Frontal cortex (tissue), 4 donors: Measurements from ENCODE around the gene VSTM2L. TPM values are rescaled to one million over a fixed set of nuclear protein-coding genes. Genes with fewer than 3 reads are reported as not detected.
"Not testable (repeated sequence)": the region's sequence is repeated elsewhere in the genome, so short reads cannot be mapped to it uniquely, and the experiment has no call there.

ENCODE experiments used
- DNase-seq, 2 donors: peaks; one replicate each; pipeline ENCODE4 v3.0.0; 2012; ENCODE audit warnings: low spot score in 2 of 2
- FAIRE-seq: peaks from 2 replicates; lab custom pipeline; 2012; peaks lifted over from hg19 to GRCh38; lab: Jason Lieb, UNC
- total RNA-seq: library from RNA; depleted of rRNA; stranded (reverse); fragments of >200 nt; gene quantifications from one replicate; pipeline ENCODE4 v1.2.3, GENCODE V29; 2014
- donor health status: control.
- donor health status: control.
- donor health status: control.

Gene VSTM2L, protein sequence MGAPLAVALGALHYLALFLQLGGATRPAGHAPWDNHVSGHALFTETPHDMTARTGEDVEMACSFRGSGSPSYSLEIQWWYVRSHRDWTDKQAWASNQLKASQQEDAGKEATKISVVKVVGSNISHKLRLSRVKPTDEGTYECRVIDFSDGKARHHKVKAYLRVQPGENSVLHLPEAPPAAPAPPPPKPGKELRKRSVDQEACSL
- 201 TPM for total RNA-seq

- FAIRE-seq, result no peak
- peak; percentile 60 to 63 for DNase-seq
These were observed at the start of gene VSTM2L for GRCh38 chr20:37902504-37903313. TSS of gene VSTM2L (plus strand) at chr20:37903127. CDS start at chr20:37903351, 224 bp downstream.

DNA sequence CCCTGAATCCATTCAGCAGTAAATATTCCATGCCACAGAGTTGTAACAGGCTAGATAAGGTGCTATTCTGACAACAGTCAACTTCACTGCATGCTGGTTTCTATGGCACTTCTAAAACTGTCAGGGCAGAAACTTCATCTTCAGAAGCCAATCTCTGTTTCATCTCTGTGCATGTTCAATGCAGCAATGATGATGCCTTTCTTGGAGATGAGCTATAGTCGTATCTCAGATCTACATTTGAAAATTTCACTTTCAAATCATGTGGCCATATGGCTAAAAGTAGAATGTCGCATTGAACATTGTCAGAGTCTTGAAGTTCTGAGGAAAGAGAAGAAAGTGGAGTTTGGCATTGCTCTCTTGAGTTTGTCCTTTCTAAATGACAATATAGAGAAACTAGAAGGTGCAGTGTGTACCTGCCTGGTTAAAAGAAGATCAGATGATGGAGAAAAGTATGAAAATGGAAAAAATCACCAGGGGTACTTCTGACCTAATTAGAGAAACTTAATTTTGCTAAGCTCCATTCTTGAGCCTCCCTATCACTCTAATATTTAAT is 49.0 kb upstream of the VSTM2L start:
- FAIRE-seq (no peak), DNase-seq (no peak)

GRCh38 chr20:37856034-37856433 is 46.9 kb upstream of the VSTM2L start:
- not testable (repeated sequence) for FAIRE-seq, DNase-seq

GRCh38 chr20:37856932-37857660 is 45.8 kb upstream of the VSTM2L start:
- no peak for DNase-seq
- FAIRE-seq, result no peak

DNA sequence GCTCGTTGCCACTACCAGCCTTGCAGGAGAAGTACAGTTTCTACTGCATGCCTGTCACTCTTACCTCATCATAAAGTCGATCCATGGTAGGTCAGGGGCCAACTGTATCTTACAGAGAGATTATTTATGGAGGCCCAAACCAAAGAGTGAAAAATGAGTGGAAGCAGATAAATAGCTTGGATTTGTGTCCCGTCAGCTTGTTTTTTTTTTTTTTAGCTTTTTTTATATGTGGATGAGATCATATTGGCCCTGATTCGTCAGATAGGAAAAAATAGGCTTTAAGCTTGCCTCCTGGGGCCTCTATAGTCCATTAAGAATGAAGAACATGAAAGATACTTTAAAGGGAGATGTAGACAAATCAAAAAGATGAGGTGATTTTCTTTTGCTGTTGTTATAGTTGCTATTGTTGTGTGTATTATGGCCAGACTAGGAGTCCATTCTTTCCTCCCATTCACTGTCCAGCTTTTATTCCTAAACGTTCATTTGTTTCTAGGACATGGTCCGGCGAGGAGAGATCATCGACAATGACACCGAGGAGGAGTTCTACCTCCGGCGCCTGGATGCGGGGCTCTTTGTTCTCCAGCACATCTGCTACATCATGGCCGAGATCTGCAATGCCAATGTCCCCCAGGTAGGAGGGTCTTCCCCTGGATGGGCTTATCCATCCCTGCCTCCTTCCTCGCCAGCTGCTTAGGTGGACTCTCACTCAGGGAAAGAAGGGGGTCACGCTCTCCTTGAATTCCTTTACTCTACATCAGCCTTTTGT is 43.3 kb upstream of the VSTM2L start:
- FAIRE-seq (no peak), DNase-seq (no peak)

- no peak for DNase-seq
- FAIRE-seq, result no peak
These were observed 39.6 kb upstream of the VSTM2L start for GRCh38 chr20:37863289-37863688.

DNA sequence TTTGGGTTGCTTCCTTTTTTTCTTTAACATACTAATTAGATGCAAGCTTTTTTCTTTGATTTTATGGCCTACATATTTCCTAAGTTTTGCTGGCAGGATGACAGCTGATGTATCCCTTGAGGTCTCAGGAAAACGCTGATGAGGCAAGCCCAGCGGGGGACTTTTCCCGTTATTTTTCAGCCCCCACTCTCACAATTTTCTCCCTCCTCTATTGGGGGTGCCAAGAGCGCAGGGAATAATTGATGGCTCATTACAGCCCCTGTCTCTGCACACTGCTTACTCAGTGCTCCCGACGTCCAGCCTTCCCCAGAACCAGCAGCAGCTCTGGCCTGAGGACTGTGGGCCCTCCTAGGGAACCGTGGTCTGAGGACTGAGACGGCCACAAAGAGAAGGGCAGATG is 38.6 kb upstream of the VSTM2L start:
- FAIRE-seq (no peak), DNase-seq (no peak)

DNA sequence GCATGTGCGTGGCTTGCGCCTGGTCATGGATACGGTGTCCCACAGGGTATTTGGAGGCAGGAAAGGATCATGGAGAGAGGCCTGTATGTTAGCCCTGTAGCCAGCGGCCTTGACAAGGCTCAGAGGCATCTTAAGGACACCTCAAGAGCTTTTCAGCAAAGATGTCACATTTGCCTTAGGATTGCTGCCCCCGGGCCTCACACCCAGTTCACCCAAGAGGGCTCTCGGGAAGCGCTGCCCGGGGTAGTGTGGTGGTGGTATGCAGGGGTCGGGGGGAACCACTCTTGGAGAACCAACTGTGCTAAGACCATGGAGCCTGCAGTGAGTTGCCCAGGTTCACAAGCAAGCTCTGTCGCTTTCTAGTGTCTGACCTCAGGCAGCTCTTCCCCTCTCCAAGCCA is 36.9 kb upstream of the VSTM2L start:
- FAIRE-seq (no peak), DNase-seq (no peak)

- DNase-seq (no peak), FAIRE-seq (no peak)
These were observed 35.4 kb upstream of the VSTM2L start for GRCh38 chr20:37867289-37868195.

GRCh38 chr20:37868851-37869333 is 34.0 kb upstream of the VSTM2L start:
- no peak for DNase-seq
- no peak for FAIRE-seq

DNA sequence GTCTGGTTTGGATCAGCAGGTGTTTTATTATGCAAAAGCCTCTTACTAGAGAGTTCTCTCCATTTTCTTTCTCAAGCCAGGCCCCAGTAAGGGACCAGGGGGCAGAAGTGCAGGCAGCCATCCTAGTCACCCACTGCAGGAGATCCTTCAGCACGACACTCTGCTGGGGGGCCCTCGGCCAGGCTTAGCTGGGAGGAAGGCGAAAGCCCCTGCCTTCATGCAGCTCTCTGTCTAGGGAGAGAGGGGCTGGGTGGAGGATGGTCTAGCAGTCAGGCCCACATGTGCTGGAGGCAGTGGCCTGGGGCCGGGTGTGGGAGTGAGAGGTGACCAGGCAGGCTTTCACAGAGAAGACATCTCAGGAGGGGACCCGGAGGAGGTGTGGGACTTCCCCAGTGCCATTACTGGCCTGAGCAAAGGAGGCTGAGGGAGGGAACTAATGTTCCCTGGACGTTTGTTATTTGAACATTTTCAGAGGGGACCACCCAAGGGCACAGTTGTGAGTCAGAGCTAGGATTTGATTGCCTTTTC is 33.5 kb upstream of the VSTM2L start:
- no peak for DNase-seq

GRCh38 chr20:37870294-37870693 is 32.6 kb upstream of the VSTM2L start:
- DNase-seq (no peak), FAIRE-seq (no peak)

More for the DNA sequence above, 33.5 kb upstream of the VSTM2L start:
- no peak for FAIRE-seq

- no peak for DNase-seq
- FAIRE-seq, result no peak
These were observed 31.2 kb upstream of the VSTM2L start for GRCh38 chr20:37871751-37872150.

DNA sequence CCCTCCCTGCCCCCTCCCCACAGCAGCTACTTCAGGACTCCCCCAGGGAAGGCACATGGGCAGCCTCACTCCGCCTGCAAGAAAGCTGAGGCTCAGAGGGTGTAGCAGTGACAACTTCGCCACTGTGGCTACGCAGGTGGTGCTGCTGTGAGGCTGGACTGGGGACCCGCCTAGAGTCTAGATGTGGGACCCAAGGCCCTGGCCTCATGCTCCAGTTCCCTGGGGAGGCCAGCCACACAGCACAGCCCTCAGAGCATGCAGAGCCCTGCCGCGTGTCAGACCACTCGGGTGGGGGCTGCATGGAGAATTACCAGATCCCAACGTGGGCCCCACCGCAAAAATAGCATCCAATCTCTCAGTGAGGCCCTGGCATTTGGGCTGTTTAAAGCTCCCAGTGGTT is 30.8 kb upstream of the VSTM2L start:
- FAIRE-seq, result no peak
- DNase-seq, result no peak

DNA sequence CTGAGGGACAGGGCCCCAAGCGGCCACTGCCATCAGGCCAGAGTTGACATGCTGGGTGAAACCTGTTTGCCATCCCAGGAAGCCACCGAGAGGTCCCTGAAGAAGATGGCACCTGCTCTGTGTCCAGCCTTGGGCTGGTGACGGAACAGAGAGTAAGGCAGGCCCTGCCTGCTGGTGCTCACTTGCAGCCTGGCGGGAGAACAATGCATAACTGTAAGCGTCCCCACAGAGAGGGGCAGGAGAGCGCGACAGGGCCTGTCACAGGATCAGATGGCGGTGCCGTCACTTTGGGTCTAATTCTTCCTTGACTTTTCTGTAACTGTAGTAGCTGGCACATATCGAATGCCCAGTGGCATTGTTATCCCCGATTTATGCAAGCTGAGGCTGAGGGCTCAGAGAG is 29.0 kb upstream of the VSTM2L start:
- FAIRE-seq (no peak), DNase-seq (no peak)

DNA sequence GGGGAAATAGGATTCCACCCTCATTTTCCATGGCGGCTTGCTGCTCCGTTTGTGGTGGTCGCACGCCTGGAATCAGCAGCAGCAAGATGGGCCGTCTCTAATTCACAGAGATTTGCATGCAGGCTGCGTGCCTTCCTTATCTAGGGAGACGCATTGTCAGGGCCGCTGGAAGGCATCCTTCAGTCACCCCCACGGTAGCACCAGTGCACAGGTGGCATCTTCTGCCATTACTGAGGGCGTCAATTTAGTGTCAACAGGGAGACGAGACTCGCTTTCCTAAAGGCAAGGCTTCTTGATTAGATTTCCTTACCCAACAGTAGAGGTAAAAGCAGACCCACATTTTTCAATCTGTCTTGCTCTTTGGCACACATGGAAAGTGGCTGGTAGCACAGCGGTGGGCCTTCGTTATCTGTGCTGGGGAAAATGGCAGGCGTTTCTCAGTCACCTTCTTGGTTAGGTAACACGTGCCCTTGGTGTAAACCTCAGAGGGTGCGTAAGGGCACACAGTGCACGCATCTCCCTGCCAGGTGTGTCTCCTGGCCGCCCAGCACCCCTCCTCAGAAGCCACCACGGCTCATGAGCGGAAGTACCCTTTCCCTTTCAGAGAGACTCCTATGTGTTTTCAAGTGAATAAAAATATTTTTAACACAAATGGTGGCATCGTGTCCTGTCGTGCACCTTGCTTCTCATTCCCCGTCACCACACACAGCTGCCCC is 27.3 kb upstream of the VSTM2L start:
- FAIRE-seq (no peak), DNase-seq (no peak)

- FAIRE-seq (no peak), DNase-seq (no peak)
These were observed 26.1 kb upstream of the VSTM2L start for GRCh38 chr20:37876863-37877262.
